K562 (cell line): ENCODE measurements around the gene PLEKHO1. TPM values are rescaled to one million over a fixed set of nuclear protein-coding genes. Genes with fewer than 3 reads are reported as not detected.

Source experiments
- ADNP ChIP-seq: fragments of 200-800 bp; sonication (Bioruptor generic); IDR thresholded peaks from 2 replicates; pipeline ENCODE4 v1.6.1; 2016; ENCODE audit warnings: missing genetic modification characterization, missing compliant biosample characterization
- ARID1B ChIP-seq: fragments of 450-650 bp; IDR thresholded peaks from 2 replicates; pipeline ENCODE4 v1.6.1; 2016; ENCODE audit warnings: antibody characterized with exemption, mild to moderate bottlenecking, inconsistent platforms
- ARNT ChIP-seq, 2 experiments: fragments of 450-650 bp; IDR thresholded peaks; 2 replicates each; pipeline ENCODE4 v1.6.1; 2016; ENCODE audit warnings: mild to moderate bottlenecking in 1 of 2
- BRD9 ChIP-seq: fragments of 450-650 bp; IDR thresholded peaks from 2 replicates; pipeline ENCODE4 v1.6.1; 2018; ENCODE audit warnings: low read depth; ENCODE audit not compliant: partially characterized antibody
- C11orf30 ChIP-seq: fragments of 450-650 bp; IDR thresholded peaks from 2 replicates; pipeline ENCODE4 v1.6.1; 2016; ENCODE audit warnings: low read depth, mild to moderate bottlenecking
- CEBPG ChIP-seq, 3 experiments: fragments of 200-800 bp in 1 of 3; sonication (Bioruptor generic) in 1 of 3; sonication (generic) in 1 of 3; formaldehyde crosslinking in 1 of 3; IDR thresholded peaks in 2 of 3; conservative IDR thresholded peaks in 1 of 3; 2 replicates each; pipeline versions ENCODE4 v1.6.1 to v1.8.0; 2016 to 2022; ENCODE audit warnings: missing compliant biosample characterization in 2 of 3, missing genetic modification characterization in 2 of 3, mild to moderate bottlenecking in 1 of 3, missing genetic modification reagents in 1 of 3
- EP300 ChIP-seq: IDR thresholded peaks from 2 replicates; pipeline ENCODE4 v1.6.1; 2012; ENCODE audit warnings: low read length, improper control_type of control experiment
- FOSL1 ChIP-seq: fragments of 200-800 bp; sonication (Bioruptor generic); conservative IDR thresholded peaks from 2 replicates; pipeline ENCODE4 v1.6.1; 2016; ENCODE audit warnings: missing genetic modification characterization, missing compliant biosample characterization
- HDAC2 ChIP-seq: fragments of 450-650 bp; IDR thresholded peaks from 2 replicates; pipeline ENCODE4 v1.6.1; 2016; ENCODE audit warnings: mild to moderate bottlenecking
- KLF13 ChIP-seq: fragments of 450-650 bp; IDR thresholded peaks from 2 replicates; pipeline ENCODE4 v1.6.1; 2016; ENCODE audit warnings: missing genetic modification characterization, low read depth, mild to moderate bottlenecking, missing compliant biosample characterization, moderate library complexity, borderline replicate concordance
- MAFF ChIP-seq: IDR thresholded peaks from 2 replicates; pipeline ENCODE4 v1.6.1; 2012; ENCODE audit warnings: low read length, improper control_type of control experiment
- MAFG ChIP-seq: fragments of 450-650 bp; conservative IDR thresholded peaks from 2 replicates; pipeline ENCODE4 v1.6.1; 2016; ENCODE audit warnings: missing genetic modification characterization, missing compliant biosample characterization
- MBD2 ChIP-seq: sonication (generic); IDR thresholded peaks from 2 replicates; pipeline ENCODE4 v1.6.1; 2016; ENCODE audit warnings: low read depth, borderline replicate concordance
- NR2C1 ChIP-seq, 2 experiments: fragments of 450-650 bp; IDR thresholded peaks; 2 replicates each; pipeline ENCODE4 v1.6.1; 2017; ENCODE audit warnings: mild to moderate bottlenecking in 2 of 2, antibody characterized with exemption in 1 of 2, inconsistent platforms in 1 of 2, missing compliant biosample characterization in 1 of 2, missing genetic modification characterization in 1 of 2
- RUNX1 ChIP-seq: sonication (generic); IDR thresholded peaks from 2 replicates; pipeline ENCODE4 v1.6.1; 2016; ENCODE audit warnings: antibody characterized with exemption, low read depth
- TCF15 ChIP-seq: fragments of 250-450 bp; sonication (Bioruptor Pico); IDR thresholded peaks from 2 replicates; pipeline ENCODE4 v1.8.0; 2022; ENCODE audit warnings: moderate library complexity, mild to moderate bottlenecking, inconsistent platforms
- ZNF121 ChIP-seq: sonication (generic); formaldehyde crosslinking; conservative IDR thresholded peaks from 2 replicates; pipeline ENCODE4 v1.8.0; 2022; ENCODE audit warnings: missing genetic modification reagents
- ZNF175 ChIP-seq: fragments of 200-800 bp; sonication (Bioruptor generic); IDR thresholded peaks from 2 replicates; pipeline ENCODE4 v1.6.1; 2016; ENCODE audit warnings: low read depth, mild to moderate bottlenecking, missing genetic modification characterization, missing compliant biosample characterization
- ZNF76 ChIP-seq: fragments of 250-450 bp; sonication (Bioruptor Pico); IDR thresholded peaks from 2 replicates; pipeline ENCODE4 v1.4.0; 2020; ENCODE audit warnings: mild to moderate bottlenecking, moderate library complexity, borderline replicate concordance
- polyA plus RNA-seq, 8 experiments: library from polyadenylated mRNA; depleted of rRNA in 4 of 8; stranded (reverse) in 5 of 8; unstranded in 3 of 8; fragments of >200 nt; fragmentation: Nextera tagmentation in 2 of 8; fragmentation: Illumina TruSeq in 1 of 8; extraction: Ambion mirVana in 2 of 8; extraction: Trizol in 1 of 8; gene quantifications; 2 replicates each; pipeline versions ENCODE4 v1.2.1 to v1.2.3, GENCODE V29; 2011 to 2014; ENCODE audit warnings: inconsistent platforms in 1 of 8, missing spikeins in 1 of 8
- total RNA-seq, 7 experiments: library from RNA; depleted of rRNA in 6 of 7; stranded (reverse); fragments of >200 nt in 6 of 7; fragmentation: Illumina TruSeq in 2 of 7; extraction: Trizol in 2 of 7; gene quantifications; 2 replicates each; pipeline versions ENCODE4 v1.2.1 to v1.2.3, GENCODE V29; 2011 to 2021; ENCODE audit warnings: low replicate concordance in 1 of 7
- TF ChIP-seq, protein P1 (sequence below): fragments of 450-650 bp; IDR thresholded peaks from 2 replicates; pipeline ENCODE4 v1.7.0; 2016; ENCODE audit warnings: borderline replicate concordance
- TF ChIP-seq, protein P2 (sequence below): fragments of 250-450 bp; sonication (Bioruptor Pico); IDR thresholded peaks from 2 replicates; pipeline ENCODE4 v1.4.0; 2020; ENCODE audit warnings: borderline replicate concordance
- TF ChIP-seq, protein P3 (sequence below): sonication (generic); formaldehyde crosslinking; IDR thresholded peaks from 2 replicates; pipeline ENCODE4 v1.5.0; 2020; ENCODE audit warnings: missing genetic modification reagents

Gene PLEKHO1
- total and polyA plus RNA-seq, 9 of the 15 experiments (the other 6 are each of a cell fraction or from before 2014, with no cell fraction given): 0.39 to 16.2 (median 9.6) TPM

- TF ChIP-seq TCF15 (0 out of 2 replicates have a peak, but pooled peaks have one; percentile 35), HDAC2 (peak; percentile 58; the same call in 1 of the 2 replicates), FOSL1 (peak; percentile 43), CEBPG (CRISPR knock-in tag; IDR thresholded peaks at IDR 0.05) (peak; percentile 67; the same call in 1 of the 2 replicates), CEBPG (tag; conservative IDR thresholded peaks at IDR 0.05 in 1 of 2, IDR thresholded peaks at IDR 0.05 in 1 of 2) (peak; percentile 44 to 60; a peak in 3 of 4 replicates), ADNP (tag) (peak; percentile 74), NR2C1 (IDR thresholded peaks at IDR 0.05) (peak; percentile 42; the same call in 1 of the 2 replicates), NR2C1 (tag; IDR thresholded peaks at IDR 0.05) (no peak), MBD2 (no peak), ZNF121 (CRISPR knock-in tag) (peak; percentile 98), EP300 (peak; percentile 67), ZNF76 (no peak), ZNF175 (CRISPR knock-in tag) (no peak), ARID1B (peak; percentile 27; the same call in 1 of the 2 replicates), C11orf30 (peak; percentile 95), BRD9 (peak; percentile 84), MAFF (peak; percentile 88), MAFG (tag) (peak; percentile 90), KLF13 (tag) (no peak), RUNX1 (no peak), ARNT (IDR thresholded peaks at IDR 0.05) (0 out of 4 replicates have a peak, but pooled peaks of 1 of the 2 experiments have one; percentile 25)
- TF ChIP-seq, protein P1, sequence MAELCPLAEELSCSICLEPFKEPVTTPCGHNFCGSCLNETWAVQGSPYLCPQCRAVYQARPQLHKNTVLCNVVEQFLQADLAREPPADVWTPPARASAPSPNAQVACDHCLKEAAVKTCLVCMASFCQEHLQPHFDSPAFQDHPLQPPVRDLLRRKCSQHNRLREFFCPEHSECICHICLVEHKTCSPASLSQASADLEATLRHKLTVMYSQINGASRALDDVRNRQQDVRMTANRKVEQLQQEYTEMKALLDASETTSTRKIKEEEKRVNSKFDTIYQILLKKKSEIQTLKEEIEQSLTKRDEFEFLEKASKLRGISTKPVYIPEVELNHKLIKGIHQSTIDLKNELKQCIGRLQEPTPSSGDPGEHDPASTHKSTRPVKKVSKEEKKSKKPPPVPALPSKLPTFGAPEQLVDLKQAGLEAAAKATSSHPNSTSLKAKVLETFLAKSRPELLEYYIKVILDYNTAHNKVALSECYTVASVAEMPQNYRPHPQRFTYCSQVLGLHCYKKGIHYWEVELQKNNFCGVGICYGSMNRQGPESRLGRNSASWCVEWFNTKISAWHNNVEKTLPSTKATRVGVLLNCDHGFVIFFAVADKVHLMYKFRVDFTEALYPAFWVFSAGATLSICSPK: no peak
- TF ChIP-seq, protein P2, sequence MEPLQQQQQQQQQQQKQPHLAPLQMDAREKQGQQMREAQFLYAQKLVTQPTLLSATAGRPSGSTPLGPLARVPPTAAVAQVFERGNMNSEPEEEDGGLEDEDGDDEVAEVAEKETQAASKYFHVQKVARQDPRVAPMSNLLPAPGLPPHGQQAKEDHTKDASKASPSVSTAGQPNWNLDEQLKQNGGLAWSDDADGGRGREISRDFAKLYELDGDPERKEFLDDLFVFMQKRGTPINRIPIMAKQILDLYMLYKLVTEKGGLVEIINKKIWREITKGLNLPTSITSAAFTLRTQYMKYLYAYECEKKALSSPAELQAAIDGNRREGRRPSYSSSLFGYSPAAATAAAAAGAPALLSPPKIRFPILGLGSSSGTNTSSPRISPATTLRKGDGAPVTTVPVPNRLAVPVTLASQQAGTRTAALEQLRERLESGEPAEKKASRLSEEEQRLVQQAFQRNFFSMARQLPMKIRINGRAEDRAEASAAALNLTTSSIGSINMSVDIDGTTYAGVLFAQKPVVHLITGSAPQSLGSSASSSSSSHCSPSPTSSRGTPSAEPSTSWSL (CRISPR knock-in tag): no peak
- TF ChIP-seq, protein P3, sequence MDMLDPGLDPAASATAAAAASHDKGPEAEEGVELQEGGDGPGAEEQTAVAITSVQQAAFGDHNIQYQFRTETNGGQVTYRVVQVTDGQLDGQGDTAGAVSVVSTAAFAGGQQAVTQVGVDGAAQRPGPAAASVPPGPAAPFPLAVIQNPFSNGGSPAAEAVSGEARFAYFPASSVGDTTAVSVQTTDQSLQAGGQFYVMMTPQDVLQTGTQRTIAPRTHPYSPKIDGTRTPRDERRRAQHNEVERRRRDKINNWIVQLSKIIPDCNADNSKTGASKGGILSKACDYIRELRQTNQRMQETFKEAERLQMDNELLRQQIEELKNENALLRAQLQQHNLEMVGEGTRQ (CRISPR knock-in tag): no peak
Measured at GRCh38 chr1:150186789-150187559, 37.3 kb downstream of the PLEKHO1 start (continued).
